D721Med (cell line): ENCODE data around the gene INPP5A.
"Not testable (repeated sequence)": the region's sequence is repeated elsewhere in the genome, so short reads cannot be mapped to it uniquely, and the experiment has no call there.

Experiments
- DNase-seq: peaks from one replicate; pipeline ENCODE4 v3.0.0; 2011; ENCODE audit warnings: low spot score; ENCODE audit not compliant: insufficient read length
- FAIRE-seq: peaks from 2 replicates; lab custom pipeline; 2011; peaks lifted over from hg19 to GRCh38; lab: Jason Lieb, UNC
- TF ChIP-seq, protein P1 (sequence below): IDR thresholded peaks from 2 replicates; pipeline ENCODE4 v1.5.1; 2012; ENCODE audit warnings: mild to moderate bottlenecking, control low read depth; ENCODE audit not compliant: insufficient read depth; ENCODE audit errors: missing control alignments

Gene INPP5A

DNA sequence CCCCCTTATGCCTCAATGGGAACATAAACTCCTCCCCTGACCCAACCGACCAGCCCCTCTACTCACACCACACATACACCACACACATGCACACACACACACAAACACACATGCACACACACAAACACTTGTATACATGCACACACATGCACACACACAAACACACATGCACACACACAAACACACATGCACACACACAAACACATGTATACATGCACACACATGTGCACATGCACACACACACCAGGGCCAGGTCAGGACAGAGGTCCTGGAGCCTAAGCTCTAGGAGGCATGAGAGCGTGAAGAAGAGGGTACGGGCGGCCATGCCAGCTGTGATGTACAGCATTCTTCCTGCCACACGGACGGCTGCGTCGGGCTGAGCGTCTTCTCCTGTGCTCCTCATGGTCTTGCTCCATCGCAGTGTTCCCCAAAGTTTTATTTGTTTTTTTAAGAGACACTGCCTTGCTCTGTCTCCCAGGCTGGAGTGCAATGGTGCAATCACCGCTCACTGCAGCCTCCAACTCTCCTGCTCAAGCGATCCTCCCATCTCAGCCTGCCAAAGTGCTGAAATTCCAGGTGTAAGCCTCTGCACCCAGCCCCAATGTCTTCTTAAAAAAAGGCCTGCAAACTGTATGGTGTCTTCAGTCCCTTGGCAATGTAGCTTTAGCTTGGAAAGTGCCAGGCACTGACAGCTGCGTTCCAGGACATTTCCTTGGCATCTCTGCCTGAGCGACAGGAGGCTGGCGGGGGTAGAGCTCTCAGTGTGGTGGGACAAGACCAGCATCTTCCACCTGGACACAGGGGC lies 38.8 kb upstream of the INPP5A start:
- DNase-seq (no peak), FAIRE-seq (no peak)
- TF ChIP-seq, protein P1, sequence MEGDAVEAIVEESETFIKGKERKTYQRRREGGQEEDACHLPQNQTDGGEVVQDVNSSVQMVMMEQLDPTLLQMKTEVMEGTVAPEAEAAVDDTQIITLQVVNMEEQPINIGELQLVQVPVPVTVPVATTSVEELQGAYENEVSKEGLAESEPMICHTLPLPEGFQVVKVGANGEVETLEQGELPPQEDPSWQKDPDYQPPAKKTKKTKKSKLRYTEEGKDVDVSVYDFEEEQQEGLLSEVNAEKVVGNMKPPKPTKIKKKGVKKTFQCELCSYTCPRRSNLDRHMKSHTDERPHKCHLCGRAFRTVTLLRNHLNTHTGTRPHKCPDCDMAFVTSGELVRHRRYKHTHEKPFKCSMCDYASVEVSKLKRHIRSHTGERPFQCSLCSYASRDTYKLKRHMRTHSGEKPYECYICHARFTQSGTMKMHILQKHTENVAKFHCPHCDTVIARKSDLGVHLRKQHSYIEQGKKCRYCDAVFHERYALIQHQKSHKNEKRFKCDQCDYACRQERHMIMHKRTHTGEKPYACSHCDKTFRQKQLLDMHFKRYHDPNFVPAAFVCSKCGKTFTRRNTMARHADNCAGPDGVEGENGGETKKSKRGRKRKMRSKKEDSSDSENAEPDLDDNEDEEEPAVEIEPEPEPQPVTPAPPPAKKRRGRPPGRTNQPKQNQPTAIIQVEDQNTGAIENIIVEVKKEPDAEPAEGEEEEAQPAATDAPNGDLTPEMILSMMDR: no peak

DNA sequence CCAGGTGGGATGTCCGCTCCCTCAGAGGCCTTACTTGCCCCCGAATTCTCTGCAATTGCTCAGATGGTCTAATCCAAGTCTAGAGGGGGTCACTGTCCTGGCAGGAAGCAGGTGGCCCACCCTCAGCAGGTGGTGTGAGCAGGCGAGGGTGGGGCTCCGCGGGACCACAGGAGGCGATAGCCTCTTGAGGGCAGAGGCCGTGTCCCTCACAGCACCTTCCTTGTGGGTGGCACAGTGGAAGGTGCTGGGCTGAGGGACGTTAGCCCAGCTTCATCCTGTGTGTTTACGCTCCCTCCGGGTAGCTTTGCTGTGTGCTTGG lies 38.3 kb upstream of the INPP5A start:
- FAIRE-seq: no peak
- DNase-seq: no peak
- TF ChIP-seq, protein P1: no peak

- DNase-seq (no peak), FAIRE-seq (no peak)
- TF ChIP-seq, protein P1: no peak
Observed at GRCh38 chr10:132500781-132501415, 36.7 kb upstream of the INPP5A start.

DNA sequence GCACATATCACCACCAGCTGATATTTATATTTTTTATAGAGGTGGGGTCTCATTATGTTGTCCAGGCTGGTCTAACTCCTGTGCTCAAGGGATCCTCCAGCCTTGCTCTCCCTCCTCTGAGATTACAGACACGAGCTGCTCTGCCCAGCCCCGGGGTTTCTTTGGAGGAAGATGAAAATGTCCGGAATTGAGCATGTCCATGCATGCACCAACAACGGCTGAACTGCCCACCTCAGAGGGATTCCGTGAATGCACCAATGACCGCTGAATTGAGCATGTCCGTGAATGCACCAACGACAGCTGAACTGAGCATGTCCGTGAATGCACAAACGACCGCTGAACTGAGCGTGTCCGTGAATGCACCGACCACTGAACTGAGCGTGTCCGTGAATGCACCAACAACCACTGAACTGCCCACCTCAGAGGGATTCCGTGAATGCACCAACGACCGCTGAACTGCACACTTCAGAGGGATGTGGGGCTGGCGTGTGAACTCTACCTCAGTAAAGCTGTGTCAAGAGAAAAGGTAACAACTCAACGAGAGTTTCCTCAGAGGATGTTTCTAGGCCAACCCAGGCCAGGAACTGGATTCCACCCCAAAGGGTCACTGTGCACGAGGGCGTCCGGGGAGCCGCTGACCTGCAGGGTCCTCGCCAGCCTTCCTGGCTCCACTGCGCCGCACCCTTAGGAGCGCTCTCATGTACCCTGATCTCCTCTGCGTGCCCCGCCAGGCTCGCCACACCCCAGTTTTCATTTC lies 34.9 kb upstream of the INPP5A start:
- FAIRE-seq (no peak), DNase-seq (no peak)
- TF ChIP-seq, protein P1: no peak

- TF ChIP-seq, protein P1: no peak
- FAIRE-seq: no peak
- no peak for DNase-seq
Observed at GRCh38 chr10:132503581-132504421, 33.8 kb upstream of the INPP5A start.

DNA sequence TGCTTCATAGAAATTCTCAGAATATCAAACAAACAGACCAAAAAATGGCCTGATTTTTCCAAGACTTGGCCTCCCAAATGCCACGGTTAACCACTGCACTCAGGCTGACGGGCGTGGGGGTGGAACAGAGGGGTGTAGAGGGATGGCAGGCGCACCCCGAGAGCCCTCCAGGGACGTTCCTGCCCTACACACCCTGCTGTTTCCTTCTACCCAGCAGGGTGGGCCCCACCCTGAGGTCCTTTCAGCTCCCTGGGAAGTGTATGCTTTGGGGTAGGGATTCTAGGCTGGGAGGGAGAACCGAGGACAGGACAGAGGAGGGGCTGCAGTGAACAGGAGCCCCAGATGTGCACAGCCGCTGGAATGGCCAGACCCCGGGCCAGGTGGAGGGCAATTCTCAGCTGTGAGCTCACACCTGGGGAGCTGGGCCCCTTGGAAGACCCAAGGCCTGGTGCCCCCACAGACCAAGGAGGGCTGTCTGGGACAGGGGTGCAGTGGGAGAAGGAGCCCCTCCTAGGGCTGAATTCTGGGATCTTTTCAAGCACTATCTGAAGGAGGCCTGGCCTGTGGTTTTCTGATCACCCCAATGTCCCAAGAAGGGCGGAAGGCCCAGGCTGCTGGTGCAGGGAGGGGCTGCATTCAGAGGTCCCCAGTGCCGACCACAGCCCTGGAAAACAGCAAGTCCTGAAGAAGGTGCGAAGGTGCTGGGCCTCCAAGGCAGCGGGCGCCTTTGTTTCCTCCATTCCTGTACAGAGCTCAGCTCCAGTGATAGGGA lies 32.9 kb upstream of the INPP5A start:
- FAIRE-seq: no peak
- TF ChIP-seq, protein P1: no peak
- no peak for DNase-seq

DNA sequence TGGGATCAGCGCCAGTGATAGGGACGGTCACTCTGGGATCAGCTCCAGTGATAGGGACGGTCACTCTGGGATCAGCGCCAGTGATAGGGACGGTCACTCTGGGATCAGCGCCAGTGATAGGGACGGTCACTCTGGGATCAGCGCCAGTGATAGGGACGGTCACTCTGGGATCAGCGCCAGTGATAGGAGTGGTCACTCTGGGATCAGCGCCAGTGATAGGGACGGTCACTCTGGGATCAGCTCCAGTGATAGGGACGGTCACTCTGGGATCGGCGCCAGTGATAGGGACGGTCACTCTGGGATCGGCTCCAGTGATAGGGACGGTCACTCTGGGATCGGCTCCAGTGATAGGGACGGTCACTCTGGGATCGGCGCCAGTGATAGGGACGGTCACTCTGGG lies 32.0 kb upstream of the INPP5A start:
- DNase-seq, FAIRE-seq: not testable (repeated sequence)
